22Rv1 (cell line): ENCODE measurements around the gene SLA2.

ENCODE experiments used
- CTCF ChIP-seq: fragments of 450-650 bp; IDR thresholded peaks from 2 replicates; pipeline ENCODE4 v1.5.1; 2017; ENCODE audit warnings: mild to moderate bottlenecking
- ZFX ChIP-seq: fragments of 450-650 bp; IDR thresholded peaks from 2 replicates; pipeline ENCODE4 v1.6.1; 2017; ENCODE audit warnings: antibody characterized with exemption, borderline replicate concordance

DNA sequence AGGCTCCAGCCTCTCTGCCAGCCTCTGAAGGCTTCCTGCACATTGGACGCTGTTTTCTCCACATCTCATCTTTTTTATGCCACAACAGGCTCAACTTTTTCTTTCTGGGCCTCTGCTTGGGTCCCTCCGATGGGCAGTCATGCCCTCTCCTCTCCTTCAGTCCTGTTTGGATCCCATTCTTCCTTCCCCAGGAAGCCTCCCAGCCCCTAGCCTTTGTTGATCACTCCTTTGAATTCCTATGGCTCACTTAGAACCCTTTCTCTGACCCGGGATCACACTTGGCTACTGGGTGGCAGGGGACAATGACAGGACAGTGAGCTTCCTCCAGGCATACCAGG is 4.5 kb downstream of the SLA2 start:
- TF ChIP-seq CTCF (no peak), ZFX (no peak)
